ENCODE measurements around the gene RFC4. TPM values are rescaled to one million over a fixed set of nuclear protein-coding genes. Genes with fewer than 3 reads are reported as not detected.

RFC4 gene
- total RNA-seq, 1 experiment from 2014 or later, result 107 TPM

GRCh38 chr3:186843039-186843432 is 36.8 kb upstream of the RFC4 start:
- no peaks in the 10 kb centered on the region for H3K9me3 Mint-ChIP-seq (ENCODE audit: low read depth, unreplicated experiment)
- H3K4me1 Mint-ChIP-seq (ENCODE audit: low read depth, unreplicated experiment), result peaks cover 8% of the 10 kb centered on the region
- no peak for TF ChIP-seq CTCF (IDR thresholded peaks at IDR 0.05; ENCODE audit: unreplicated experiment)
- intact Hi-C loops (cut with micrococcal nuclease; ENCODE audit: unreplicated experiment), result loop anchor here (10.0 kb wide), 2 partner anchors 452 to 832 kb away; partner anchors contain the start of genes MASP1 and SST
- no peak overlapping the region for H3K4me3 Mint-ChIP-seq (ENCODE audit: low read depth, unreplicated experiment)
- H3K36me3 Mint-ChIP-seq (ENCODE audit: insufficient read depth, unreplicated experiment), result no peaks in the 10 kb centered on the region
- BruUV-seq (replicated peaks), result no TSS peak
- no peak overlapping the region for H3K27ac Mint-ChIP-seq (ENCODE audit: unreplicated experiment)
- peaks cover 59% of the 10 kb centered on the region for H3K27me3 Mint-ChIP-seq (ENCODE audit: unreplicated experiment)
- no peak for DNase-seq
- CTCF ChIA-PET, result interaction anchor here (0.6 kb wide), 1 partner anchor 16 kb away, joined by 3 read pairs; no protein-coding TSS in a partner anchor

GRCh38 chr3:186842426-186843038 is 36.2 kb upstream of the RFC4 start, which contains the start of gene ADIPOQ:
ADIPOQ (plus strand) TSS chr3:186842710; CDS start chr3:186853059, 10,349 bp downstream.
- H3K36me3 Mint-ChIP-seq (ENCODE audit: insufficient read depth, unreplicated experiment), result no peaks in the 10 kb centered on the region
- BruUV-seq (replicated peaks), result no TSS peak
- H3K4me3 Mint-ChIP-seq (ENCODE audit: low read depth, unreplicated experiment), result no peak within 1 kb of the TSS
- intact Hi-C loops (cut with micrococcal nuclease; ENCODE audit: unreplicated experiment), result loop anchor here (10.0 kb wide), 2 partner anchors 452 to 832 kb away; partner anchors contain the start of genes MASP1 and SST
- CTCF ChIA-PET, result no interaction called here
- TF ChIP-seq CTCF (IDR thresholded peaks at IDR 0.05; ENCODE audit: unreplicated experiment), result no peak
- DNase-seq, result no peak
- peaks cover 54% of the 10 kb centered on the region for H3K27me3 Mint-ChIP-seq (ENCODE audit: unreplicated experiment)
- H3K4me1 Mint-ChIP-seq (ENCODE audit: low read depth, unreplicated experiment), result peaks cover 8% of the 10 kb centered on the region
- no peaks in the 10 kb centered on the region for H3K9me3 Mint-ChIP-seq (ENCODE audit: low read depth, unreplicated experiment)
- H3K27ac Mint-ChIP-seq (ENCODE audit: unreplicated experiment), result no peak within 1 kb of the TSS

GRCh38 chr3:186841620-186842019 is 35.3 kb upstream of the RFC4 start:
- intact Hi-C loops (cut with micrococcal nuclease; ENCODE audit: unreplicated experiment), result loop anchor here (10.0 kb wide), 2 partner anchors 453 to 833 kb away; partner anchors contain the start of genes MASP1 and SST
- Mint-ChIP-seq H3K9me3 (ENCODE audit: low read depth, unreplicated experiment) (no peaks in the 10 kb centered on the region), H3K36me3 (ENCODE audit: insufficient read depth, unreplicated experiment) (no peaks in the 10 kb centered on the region), H3K27ac (ENCODE audit: unreplicated experiment) (no peak overlapping the region), H3K4me3 (ENCODE audit: low read depth, unreplicated experiment) (no peak overlapping the region), H3K27me3 (ENCODE audit: unreplicated experiment) (peaks cover 45% of the 10 kb centered on the region), H3K4me1 (ENCODE audit: low read depth, unreplicated experiment) (peaks cover 8% of the 10 kb centered on the region)
- no peak for DNase-seq
- no peak for TF ChIP-seq CTCF (IDR thresholded peaks at IDR 0.05; ENCODE audit: unreplicated experiment)
- BruUV-seq (replicated peaks), result no TSS peak
- CTCF ChIA-PET, result no interaction called here

- H3K27me3 Mint-ChIP-seq (ENCODE audit: unreplicated experiment), result peaks cover 29% of the 10 kb centered on the region
- no peak overlapping the region for H3K4me3 Mint-ChIP-seq (ENCODE audit: low read depth, unreplicated experiment)
- no peak overlapping the region for H3K27ac Mint-ChIP-seq (ENCODE audit: unreplicated experiment)
- BruUV-seq (replicated peaks), result no TSS peak
- peaks cover 8% of the 10 kb centered on the region for H3K4me1 Mint-ChIP-seq (ENCODE audit: low read depth, unreplicated experiment)
- H3K9me3 Mint-ChIP-seq (ENCODE audit: low read depth, unreplicated experiment), result no peaks in the 10 kb centered on the region
- no peaks in the 10 kb centered on the region for H3K36me3 Mint-ChIP-seq (ENCODE audit: insufficient read depth, unreplicated experiment)
- TF ChIP-seq CTCF (IDR thresholded peaks at IDR 0.05; ENCODE audit: unreplicated experiment), result no peak
- CTCF ChIA-PET, result no interaction called here
- intact Hi-C loops (cut with micrococcal nuclease; ENCODE audit: unreplicated experiment), result loop anchor here (10.0 kb wide), 2 partner anchors 455 to 835 kb away; partner anchors contain the start of genes MASP1 and SST
- DNase-seq, result no peak
Measured at GRCh38 chr3:186839874-186840641, 33.8 kb upstream of the RFC4 start.
